Activated T-cell treated with anti-CD3 and anti-CD28 coated beads, Interleukin-2, amount 50 U/mL, for 4 hours (primary cell): ENCODE results near the gene PTGR2. TPM values are rescaled to one million over a fixed set of nuclear protein-coding genes. Genes with fewer than 3 reads are reported as not detected.

Experiments used
- ATAC-seq, 2 donors: fragments of 200-7000 bp; cut with Tn5 transposase; one replicate each; pipeline ENCODE4 v1.10.0; 2021
- DNase-seq: peaks from one replicate; pipeline ENCODE4 v3.0.0-alpha.2; 2020
- H3K27me3 Mint-ChIP-seq: one replicate; pipeline ENCODE4 v1.8.0; 2021; ENCODE audit warnings: low read depth, mixed read lengths
- H3K36me3 Mint-ChIP-seq: one replicate; pipeline ENCODE4 v1.8.0; 2022; ENCODE audit warnings: mixed read lengths; ENCODE audit not compliant: insufficient read depth
- H3K4me1 Mint-ChIP-seq: one replicate; pipeline ENCODE4 v1.8.0; 2021; ENCODE audit warnings: low read depth, mixed read lengths
- H3K4me3 Mint-ChIP-seq: one replicate; pipeline ENCODE4 v1.8.0; 2021; ENCODE audit warnings: mild to moderate bottlenecking, moderate library complexity, mixed read lengths
- H3K9me3 Mint-ChIP-seq: one replicate; pipeline ENCODE4 v1.8.0; 2021; ENCODE audit warnings: mixed read lengths
- total RNA-seq, 3 donors: library from RNA; stranded (reverse); gene quantifications; one replicate each; pipeline ENCODE4 v1.2.1, GENCODE V29; 2021

The PTGR2 gene
- total RNA-seq: 1 to 10 TPM; 2.5 to 3.8 (median 3.3) TPM

DNA sequence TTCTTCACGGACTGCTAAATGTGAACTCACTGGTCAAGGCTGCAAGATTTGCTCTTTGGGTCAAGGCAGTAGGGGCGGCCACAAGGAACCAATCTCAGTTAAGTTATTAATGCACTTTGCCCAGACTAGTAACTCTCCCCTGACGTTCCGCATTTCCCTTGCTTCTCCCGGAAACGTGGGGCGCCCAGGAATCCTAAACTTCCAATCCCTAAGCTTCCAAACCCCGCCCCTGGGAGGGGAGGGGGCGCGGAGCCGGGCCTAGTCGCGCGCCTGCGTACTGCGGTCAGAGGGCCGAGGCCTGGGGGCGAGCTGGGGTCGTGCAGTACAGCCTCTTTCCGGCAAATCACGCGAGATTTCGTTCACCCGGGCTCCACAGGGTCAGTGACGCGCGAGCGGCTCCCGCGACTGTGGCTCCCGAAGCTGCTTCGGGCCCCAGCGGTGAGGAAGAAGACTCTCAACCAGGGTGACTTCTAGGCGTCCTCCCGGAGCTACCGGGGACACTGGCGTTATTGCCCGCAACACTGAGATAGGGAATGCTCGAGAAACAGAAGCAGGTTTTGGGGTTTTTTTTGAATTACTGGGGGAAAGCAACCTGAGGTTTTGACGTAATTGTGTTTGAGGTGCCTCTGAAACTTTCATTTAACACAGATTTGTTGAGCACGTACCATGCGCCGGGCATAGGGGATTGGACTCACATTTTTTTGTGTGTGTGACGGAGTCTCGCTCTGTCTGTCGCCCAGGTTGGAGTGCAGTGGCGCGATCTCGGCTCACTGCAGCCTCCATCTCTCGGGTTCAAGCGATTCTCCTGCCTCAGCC, at the start of gene PTGR2:
TSS of gene PTGR2 (plus strand) at position 265 of the 816 bp plus-strand sequence. CDS start 7,032 bp downstream, outside the sequence.
- no peaks in the 10 kb centered on the region for H3K36me3 Mint-ChIP-seq

DNA sequence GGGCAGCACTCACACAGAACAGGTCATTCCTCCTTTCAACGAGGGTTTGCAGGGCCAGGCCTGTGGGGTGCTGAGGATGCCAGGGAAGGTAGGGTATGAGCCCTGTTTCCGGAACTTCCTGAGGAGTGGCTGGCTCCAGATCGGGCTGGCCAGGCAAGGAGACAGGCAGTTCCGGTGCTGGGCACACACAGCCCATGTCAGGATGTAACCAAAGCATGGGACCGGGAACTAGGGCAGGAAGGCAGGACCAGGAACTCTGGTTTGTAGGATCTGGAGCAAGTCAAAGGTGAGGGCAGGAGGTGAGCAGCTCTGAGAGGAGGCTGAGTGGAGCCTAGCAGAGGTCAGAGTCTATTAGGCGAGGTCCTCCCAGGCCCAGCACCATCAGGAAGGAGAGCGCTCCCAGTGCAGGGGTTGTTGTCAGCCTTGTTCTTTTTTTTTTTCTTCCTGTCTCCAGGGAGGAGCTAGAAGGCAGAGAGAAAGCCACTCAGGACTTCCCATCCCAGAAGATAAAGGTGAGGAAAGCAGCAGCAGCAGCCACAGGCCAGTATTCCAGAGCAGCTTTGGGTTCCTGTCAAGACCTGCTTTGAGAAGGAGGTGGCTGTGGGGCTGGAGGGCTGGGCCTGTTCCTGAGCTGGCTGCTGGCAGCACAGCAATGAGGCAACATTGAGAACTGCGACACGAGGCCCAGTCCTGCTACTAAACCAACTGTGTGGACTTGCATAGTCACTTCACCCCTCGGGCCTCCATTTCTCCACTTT, 49.0 kb upstream of the PTGR2 start:
- Mint-ChIP-seq H3K4me1 (no peaks in the 10 kb centered on the region), H3K9me3 (no peaks in the 10 kb centered on the region)
- no peak for ATAC-seq

More for the DNA sequence above, at the start of gene PTGR2:
- Mint-ChIP-seq H3K27me3 (no peaks in the 10 kb centered on the region), H3K9me3 (no peaks in the 10 kb centered on the region), H3K4me3 (peak within 1 kb of the TSS; percentile 96), H3K4me1 (peaks cover 22% of the 10 kb centered on the region)
- DNase-seq (peak; percentile 87), ATAC-seq (peak; percentile 98)

DNA sequence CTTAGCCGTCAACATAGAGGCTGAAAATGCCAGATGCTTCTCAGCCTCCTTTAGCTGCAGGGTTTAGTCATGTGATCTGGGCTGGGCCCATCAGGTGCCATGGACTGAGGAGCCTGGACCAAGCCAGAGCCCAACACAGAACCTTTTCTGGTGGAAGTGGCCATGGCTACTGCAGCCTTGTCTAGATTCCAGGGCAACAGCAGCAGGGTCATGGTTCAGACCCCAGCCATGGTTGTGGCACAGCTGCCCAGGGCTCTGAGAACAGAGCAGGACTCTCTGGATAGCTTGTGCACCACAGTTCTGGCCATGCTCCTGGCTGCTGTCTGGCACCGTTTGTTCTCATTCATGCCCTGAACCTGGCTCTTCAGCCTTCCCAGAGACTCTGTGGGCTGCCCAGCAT, 47.0 kb upstream of the PTGR2 start:
- Mint-ChIP-seq H3K4me3 (no peak overlapping the region), H3K36me3 (no peaks in the 10 kb centered on the region), H3K9me3 (no peaks in the 10 kb centered on the region), H3K27me3 (no peaks in the 10 kb centered on the region), H3K4me1 (no peaks in the 10 kb centered on the region)
- DNase-seq: no peak
- no peak for ATAC-seq

More for the DNA sequence above, 49.0 kb upstream of the PTGR2 start:
- no peak for DNase-seq
- no peaks in the 10 kb centered on the region for H3K27me3 Mint-ChIP-seq
- no peak overlapping the region for H3K4me3 Mint-ChIP-seq
- no peaks in the 10 kb centered on the region for H3K36me3 Mint-ChIP-seq

DNA sequence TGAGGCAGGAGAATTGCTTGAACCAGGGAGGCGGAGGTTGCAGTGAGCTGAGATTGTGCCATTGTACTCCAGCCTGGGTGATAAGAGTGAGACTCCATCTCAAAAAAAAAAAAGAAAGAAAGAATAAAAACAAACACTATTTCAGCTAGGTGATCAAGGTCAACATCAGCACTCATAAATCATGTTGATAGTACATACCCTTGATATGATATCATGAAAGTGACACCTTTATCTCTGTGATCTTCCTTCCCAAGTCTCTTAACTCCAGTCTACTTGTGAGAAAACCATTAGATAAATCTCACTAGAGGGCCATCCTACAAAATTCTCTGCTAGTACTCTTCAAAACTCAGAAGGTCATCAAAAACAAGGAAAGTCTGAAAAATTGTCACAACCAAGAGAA, 44.2 kb upstream of the PTGR2 start:
- ATAC-seq (no peak), DNase-seq (no peak)
- H3K27me3 Mint-ChIP-seq: peaks cover 6% of the 10 kb centered on the region
- no peak overlapping the region for H3K4me3 Mint-ChIP-seq
- H3K9me3 Mint-ChIP-seq: no peaks in the 10 kb centered on the region
- H3K36me3 Mint-ChIP-seq: no peaks in the 10 kb centered on the region
- H3K4me1 Mint-ChIP-seq: no peaks in the 10 kb centered on the region

DNA sequence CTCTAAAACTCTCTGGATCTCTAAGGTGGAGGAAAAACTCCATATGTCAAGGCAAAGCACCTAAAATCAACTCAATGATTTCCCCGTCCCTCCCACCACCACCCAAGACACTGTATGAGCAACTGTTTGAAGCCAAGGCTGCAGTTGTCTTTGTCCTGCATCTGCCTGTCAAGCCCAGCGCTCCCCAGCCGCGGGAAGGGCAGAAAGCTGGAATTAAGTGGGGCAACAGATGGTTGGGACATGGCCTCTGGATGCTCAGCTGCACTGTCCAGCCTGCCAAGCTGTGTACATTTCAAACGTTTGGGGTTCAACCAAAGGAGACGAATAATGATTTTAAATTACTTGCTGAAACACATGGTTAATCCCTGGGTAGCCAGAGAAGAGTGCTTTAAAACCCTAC, 42.2 kb upstream of the PTGR2 start:
- no peak for ATAC-seq
- Mint-ChIP-seq H3K4me3 (no peak overlapping the region), H3K36me3 (no peaks in the 10 kb centered on the region), H3K4me1 (peaks cover 2% of the 10 kb centered on the region), H3K27me3 (peaks cover 6% of the 10 kb centered on the region), H3K9me3 (no peaks in the 10 kb centered on the region)
- no peak for DNase-seq

DNA sequence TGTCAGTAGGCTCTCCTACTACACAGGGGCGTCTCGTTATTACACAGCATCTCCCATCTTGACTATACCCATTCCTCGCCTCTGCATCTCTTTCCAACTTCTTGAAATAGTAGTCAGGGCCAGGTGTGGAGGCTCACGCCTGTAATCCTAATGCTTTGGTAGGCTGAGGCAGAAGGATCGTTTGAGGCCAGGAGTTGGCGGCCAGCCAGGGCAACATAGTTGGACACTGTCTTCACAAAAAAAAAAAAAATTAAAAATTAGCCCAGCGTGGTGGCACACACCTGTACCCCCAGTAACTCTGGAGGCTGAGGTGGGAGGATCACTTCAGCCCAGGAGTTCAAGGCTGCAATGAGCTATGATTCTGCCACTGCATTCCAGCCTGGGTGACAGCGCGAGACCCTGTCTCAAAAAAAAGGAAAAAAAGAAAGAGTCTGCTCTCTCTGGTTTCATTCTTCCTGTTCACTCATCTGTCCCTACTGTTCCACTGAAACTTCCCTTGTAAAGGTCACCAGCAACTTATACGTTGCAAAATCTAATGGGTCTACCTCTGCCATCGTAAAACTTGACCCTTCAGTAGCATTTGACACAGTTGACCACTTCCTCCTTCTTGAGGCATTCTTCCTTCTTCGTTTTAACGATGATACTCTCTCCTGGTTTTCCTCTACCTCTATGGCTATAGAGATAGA, 41.0 kb upstream of the PTGR2 start:
- Mint-ChIP-seq H3K4me3 (no peak overlapping the region), H3K9me3 (no peaks in the 10 kb centered on the region), H3K27me3 (peaks cover 6% of the 10 kb centered on the region), H3K36me3 (no peaks in the 10 kb centered on the region), H3K4me1 (peaks cover 2% of the 10 kb centered on the region)
- DNase-seq (no peak), ATAC-seq (no peak)

DNA sequence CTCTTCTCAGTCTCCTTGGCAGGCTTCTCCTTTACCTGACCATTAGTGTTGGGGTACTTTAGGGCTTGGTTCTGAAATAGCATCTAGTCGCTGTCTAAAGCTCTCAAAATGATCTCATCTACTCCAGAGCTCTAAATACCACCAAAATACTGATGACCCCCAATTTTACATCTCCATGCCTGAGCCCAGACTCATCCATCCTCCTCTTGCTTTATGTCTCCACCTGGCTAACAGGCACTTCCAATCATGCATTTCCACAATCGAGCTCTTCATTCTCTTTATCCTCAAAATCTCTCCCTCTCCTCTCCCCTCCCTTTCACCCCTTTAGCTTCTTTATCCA, 40.5 kb upstream of the PTGR2 start:
- Mint-ChIP-seq H3K27me3 (peaks cover 6% of the 10 kb centered on the region), H3K9me3 (no peaks in the 10 kb centered on the region), H3K4me1 (peaks cover 2% of the 10 kb centered on the region), H3K36me3 (no peaks in the 10 kb centered on the region), H3K4me3 (no peak overlapping the region)
- no peak for DNase-seq
- no peak for ATAC-seq

DNA sequence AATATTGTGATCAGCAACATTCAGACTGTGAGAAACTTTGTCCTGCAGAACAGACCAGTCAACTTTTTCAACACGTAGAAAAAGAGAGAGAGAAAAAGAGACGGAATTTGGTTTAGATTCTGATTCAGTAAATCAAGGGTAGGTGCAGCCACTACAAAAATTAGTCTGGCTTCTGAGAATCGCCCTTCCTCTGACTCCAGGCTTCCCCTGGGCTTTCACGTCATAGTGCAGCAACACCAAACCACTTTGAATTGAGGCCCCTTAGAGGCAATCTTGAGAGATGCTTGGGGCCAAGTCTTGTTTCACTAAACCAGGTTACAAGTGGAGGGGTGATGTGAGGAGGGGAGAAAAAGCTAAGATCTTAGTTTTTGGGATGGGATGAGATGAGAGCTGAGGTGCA, 37.5 kb upstream of the PTGR2 start:
- ATAC-seq (peak in 1 of 2 donors; percentile 28), DNase-seq (no peak)
- Mint-ChIP-seq H3K4me3 (no peak overlapping the region), H3K36me3 (no peaks in the 10 kb centered on the region), H3K4me1 (peaks cover 4% of the 10 kb centered on the region), H3K27me3 (peaks cover 6% of the 10 kb centered on the region), H3K9me3 (no peaks in the 10 kb centered on the region)

DNA sequence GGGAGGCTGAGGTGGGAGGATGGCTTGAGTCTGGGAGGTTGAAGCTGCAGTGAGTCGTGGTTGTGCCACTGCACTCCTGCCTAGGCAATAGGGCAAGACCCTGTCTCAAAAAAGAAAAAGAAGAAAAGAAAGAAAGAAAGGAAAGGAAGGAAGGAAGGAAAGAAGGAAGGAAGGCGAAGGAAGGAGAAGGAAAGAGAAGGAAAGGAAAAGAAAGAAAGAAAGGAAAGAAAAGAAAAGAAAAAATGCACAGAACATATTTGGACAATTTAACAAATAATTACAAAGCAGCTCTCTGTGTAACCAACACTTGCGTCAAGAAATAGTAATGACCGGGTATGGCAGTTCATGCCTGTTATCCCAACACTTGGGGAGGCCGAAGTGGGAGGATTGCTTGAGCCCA, 35.8 kb upstream of the PTGR2 start:
- no peaks in the 10 kb centered on the region for H3K9me3 Mint-ChIP-seq
- H3K27me3 Mint-ChIP-seq: peaks cover 5% of the 10 kb centered on the region
- H3K4me1 Mint-ChIP-seq: peaks cover 4% of the 10 kb centered on the region
- ATAC-seq (no peak), DNase-seq (no peak)
- no peak overlapping the region for H3K4me3 Mint-ChIP-seq
- H3K36me3 Mint-ChIP-seq: no peaks in the 10 kb centered on the region

DNA sequence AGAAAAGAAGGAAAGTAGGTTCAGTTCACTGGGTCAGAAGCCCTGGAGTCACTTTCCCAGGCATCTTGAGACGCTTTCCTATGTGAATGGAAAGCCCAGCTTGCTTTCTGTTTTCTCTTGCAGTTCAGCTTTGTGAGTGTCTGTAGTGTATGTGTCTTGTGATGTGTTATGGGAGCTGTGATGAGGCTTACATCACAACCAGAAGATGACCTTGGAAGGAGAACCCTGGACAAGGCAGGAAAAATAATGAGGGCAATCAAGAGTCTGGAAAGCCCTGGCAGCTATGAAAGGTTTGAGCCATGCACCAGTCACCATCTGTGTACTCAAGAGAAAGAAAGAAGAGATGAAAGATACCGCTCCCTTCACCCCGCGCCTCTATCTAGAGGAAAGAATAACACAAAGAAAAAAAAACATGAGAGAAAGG, 35.2 kb upstream of the PTGR2 start:
- H3K4me1 Mint-ChIP-seq: peaks cover 4% of the 10 kb centered on the region
- ATAC-seq (no peak), DNase-seq (no peak)
- H3K9me3 Mint-ChIP-seq: no peaks in the 10 kb centered on the region
- peaks cover 2% of the 10 kb centered on the region for H3K27me3 Mint-ChIP-seq
- no peak overlapping the region for H3K4me3 Mint-ChIP-seq
- H3K36me3 Mint-ChIP-seq: no peaks in the 10 kb centered on the region

DNA sequence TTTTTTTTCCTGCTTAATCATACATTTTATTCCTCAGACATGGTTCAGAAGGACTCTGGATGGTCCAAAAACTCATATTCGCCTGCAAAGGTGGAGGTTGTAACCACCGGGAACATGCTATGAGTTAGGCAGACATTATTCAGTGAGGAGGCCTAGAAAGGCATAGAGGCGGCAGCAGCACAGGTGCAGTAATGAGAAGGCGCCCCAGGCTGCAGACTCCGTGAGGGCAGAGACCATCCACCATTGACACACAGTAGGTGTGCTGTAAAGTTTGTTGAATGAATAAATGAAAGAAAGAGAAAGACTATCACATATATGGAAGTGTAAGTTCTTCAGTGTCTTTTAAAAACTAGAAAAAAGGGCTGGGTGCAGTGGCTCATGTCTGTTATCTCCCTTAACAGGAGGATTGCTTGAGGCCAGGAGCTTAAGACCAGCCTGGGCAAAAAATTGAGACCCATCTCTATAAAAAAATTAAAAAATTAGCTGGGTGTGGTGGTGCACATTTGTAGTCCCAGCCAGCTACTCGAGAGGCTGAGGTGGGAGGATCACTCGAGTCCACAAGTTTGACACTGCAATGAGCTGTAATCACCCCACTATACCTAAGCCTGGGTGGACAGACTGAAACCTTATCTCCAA, 34.5 kb upstream of the PTGR2 start:
- no peaks in the 10 kb centered on the region for H3K27me3 Mint-ChIP-seq
- H3K4me1 Mint-ChIP-seq: peaks cover 4% of the 10 kb centered on the region
- no peak overlapping the region for H3K4me3 Mint-ChIP-seq
- H3K36me3 Mint-ChIP-seq: no peaks in the 10 kb centered on the region
- no peak for ATAC-seq
- DNase-seq: no peak
- H3K9me3 Mint-ChIP-seq: no peaks in the 10 kb centered on the region

DNA sequence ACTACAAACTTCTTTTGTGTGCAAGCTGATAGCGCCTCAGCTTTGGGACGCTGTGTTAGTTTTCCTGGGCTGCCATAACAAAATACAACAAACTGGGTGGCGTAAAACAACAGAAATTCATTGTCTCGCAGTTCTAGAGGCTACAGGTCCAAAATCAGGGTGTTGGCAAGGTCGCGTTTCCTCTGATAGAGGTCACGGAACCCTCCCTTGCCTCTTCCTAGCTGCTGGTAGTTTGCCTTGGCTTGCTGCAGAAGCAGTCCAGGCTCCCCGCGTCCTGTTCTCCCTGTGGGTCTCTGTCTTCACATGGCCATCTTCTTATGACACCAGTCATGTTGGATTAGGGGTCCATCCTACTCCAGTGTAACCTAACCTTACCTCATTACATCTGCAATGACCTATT, 32.8 kb upstream of the PTGR2 start:
- ATAC-seq (no peak), DNase-seq (no peak)
- H3K36me3 Mint-ChIP-seq: no peaks in the 10 kb centered on the region
- H3K9me3 Mint-ChIP-seq: no peaks in the 10 kb centered on the region
- no peaks in the 10 kb centered on the region for H3K27me3 Mint-ChIP-seq
- H3K4me1 Mint-ChIP-seq: peaks cover 4% of the 10 kb centered on the region
- no peak overlapping the region for H3K4me3 Mint-ChIP-seq

DNA sequence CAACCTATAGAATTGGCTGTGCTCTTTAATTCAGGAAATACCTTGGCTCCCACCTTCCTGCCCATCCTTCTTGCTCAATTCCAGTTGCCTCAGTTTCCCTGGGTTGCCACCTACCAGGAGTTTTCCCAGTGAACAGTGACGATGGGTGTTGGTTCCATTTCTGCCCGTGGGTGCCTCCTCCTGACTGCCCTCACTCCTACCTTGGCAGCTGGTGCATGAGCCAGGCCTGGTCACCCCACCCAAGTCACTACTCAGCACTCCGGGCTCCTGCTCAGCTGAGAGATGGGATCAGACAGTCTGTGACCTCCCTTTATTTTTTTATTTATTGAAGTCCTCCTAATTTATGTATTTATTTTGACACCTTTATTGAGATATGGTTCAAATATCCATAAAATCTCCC, 31.0 kb upstream of the PTGR2 start:
- ATAC-seq (no peak), DNase-seq (no peak)
- Mint-ChIP-seq H3K36me3 (no peaks in the 10 kb centered on the region), H3K4me3 (no peak overlapping the region), H3K9me3 (no peaks in the 10 kb centered on the region), H3K4me1 (peaks cover 2% of the 10 kb centered on the region), H3K27me3 (no peaks in the 10 kb centered on the region)

DNA sequence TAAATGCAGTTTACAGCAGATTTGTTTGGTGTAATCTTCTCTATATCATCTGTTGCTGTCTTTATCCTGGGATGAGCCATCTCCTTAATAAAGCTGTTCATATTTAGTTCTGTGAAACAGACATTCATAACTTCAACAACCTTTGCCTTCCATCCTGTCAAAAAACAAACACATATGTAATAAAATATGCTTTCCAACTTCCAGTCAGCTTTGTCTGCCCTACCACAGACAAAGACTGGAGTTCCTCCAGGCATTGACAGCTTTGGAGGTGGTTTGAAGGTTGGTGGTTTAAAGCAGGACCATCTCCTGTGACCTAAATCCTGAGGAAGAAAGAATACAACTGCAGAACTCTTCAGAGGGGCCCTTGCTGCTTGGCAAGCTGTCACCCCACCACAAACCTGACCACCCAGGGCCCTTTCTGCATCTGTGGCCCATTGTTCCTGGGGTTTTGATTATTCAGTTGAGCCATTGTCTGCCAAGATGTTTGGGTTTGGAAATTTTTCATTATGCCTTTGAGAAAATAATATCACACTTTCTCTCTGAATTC, 28.2 kb upstream of the PTGR2 start:
- H3K27me3 Mint-ChIP-seq: no peaks in the 10 kb centered on the region
- DNase-seq (no peak), ATAC-seq (no peak)
- H3K4me3 Mint-ChIP-seq: no peak overlapping the region
- no peaks in the 10 kb centered on the region for H3K36me3 Mint-ChIP-seq
- no peaks in the 10 kb centered on the region for H3K9me3 Mint-ChIP-seq
- H3K4me1 Mint-ChIP-seq: peaks cover 2% of the 10 kb centered on the region
